CD14-positive monocyte (primary cell): ENCODE data around the gene AKIRIN1. TPM values are rescaled to one million over a fixed set of nuclear protein-coding genes. Genes with fewer than 3 reads are reported as not detected.

ENCODE experiments used
- DNase-seq, 3 donors: peaks; one replicate each; pipeline ENCODE4 v3.0.0-alpha.2; 2011 to 2022
- H2AFZ ChIP-seq: 2 replicates; pipeline ENCODE4 v1.6.0; 2012; ENCODE audit warnings: mild to moderate bottlenecking, low read depth, low read length, inconsistent platforms; ENCODE audit not compliant: insufficient read depth, poor library complexity, severe bottlenecking
- H3K27ac ChIP-seq, 2 donors: 1 replicate in 1 of 2; 2 replicates in 1 of 2; pipeline ENCODE4 v1.5.1; 2012 to 2013; ENCODE audit warnings: low read length in 2 of 2, control low read depth in 1 of 2, inconsistent platforms in 1 of 2, low read depth in 1 of 2, mild to moderate bottlenecking in 1 of 2
- H3K27me3 ChIP-seq, 2 donors: one replicate each; pipeline versions ENCODE4 v1.6.0 to v1.6.1; 2011 to 2013; ENCODE audit warnings: low read length in 2 of 2; ENCODE audit not compliant: control insufficient read depth in 2 of 2, insufficient read depth in 2 of 2
- H3K36me3 ChIP-seq, 2 donors: replicated peaks in 1 of 2; 1 replicate in 1 of 2; 2 replicates in 1 of 2; pipeline versions ENCODE4 v1.5.1 to v1.6.1; 2012 to 2013; ENCODE audit warnings: low read length in 2 of 2, control low read depth in 1 of 2, inconsistent platforms in 1 of 2, mild to moderate bottlenecking in 1 of 2; ENCODE audit not compliant: insufficient read depth in 2 of 2, control insufficient read depth in 1 of 2
- H3K4me1 ChIP-seq, 2 donors: 1 replicate in 1 of 2; 2 replicates in 1 of 2; pipeline versions ENCODE4 v1.5.1 to v1.6.1; 2012 to 2013; ENCODE audit warnings: low read length in 2 of 2, control low read depth in 1 of 2, inconsistent platforms in 1 of 2, mild to moderate bottlenecking in 1 of 2, moderate library complexity in 1 of 2; ENCODE audit not compliant: insufficient read depth in 2 of 2, control insufficient read depth in 1 of 2
- H3K4me2 ChIP-seq: replicated peaks from 2 replicates; pipeline ENCODE3; 2012; ENCODE audit warnings: low read length, moderate library complexity, mild to moderate bottlenecking; ENCODE audit not compliant: poor library complexity, severe bottlenecking; ENCODE audit errors: extremely low read depth
- H3K4me3 ChIP-seq, 3 experiments: fragments of 200-600 bp in 1 of 3; sonication (generic) in 1 of 3; replicated peaks in 1 of 3; 1 replicate in 2 of 3; 2 replicates in 1 of 3; pipeline ENCODE4 v1.5.1; 2011 to 2013; ENCODE audit warnings: low read length in 3 of 3, mild to moderate bottlenecking in 3 of 3, control low read depth in 2 of 3, low read depth in 2 of 3, inconsistent platforms in 1 of 3, moderate library complexity in 1 of 3
- H3K79me2 ChIP-seq: 2 replicates; pipeline ENCODE4 v1.6.0; 2012; ENCODE audit warnings: mild to moderate bottlenecking, control low read depth, inconsistent platforms, low read length, moderate library complexity; ENCODE audit not compliant: insufficient read depth
- H3K9ac ChIP-seq: 2 replicates; pipeline ENCODE4 v1.6.0; 2017; ENCODE audit warnings: low read length, mild to moderate bottlenecking; ENCODE audit not compliant: insufficient read depth, poor library complexity, severe bottlenecking
- H3K9me3 ChIP-seq, 2 donors: replicated peaks in 1 of 2; 1 replicate in 1 of 2; 2 replicates in 1 of 2; pipeline versions ENCODE4 v1.5.1 to v1.6.1; 2012 to 2013; ENCODE audit warnings: low read length in 2 of 2, control low read depth in 1 of 2; ENCODE audit not compliant: control insufficient read depth in 1 of 2, insufficient read depth in 1 of 2
- H4K20me1 ChIP-seq: 2 replicates; pipeline ENCODE4 v1.6.0; 2012; ENCODE audit warnings: mild to moderate bottlenecking, low read length, control low read depth, moderate library complexity; ENCODE audit not compliant: insufficient read depth
- H3K27ac Mint-ChIP-seq, 7 donors: one replicate each; pipeline ENCODE4 v1.8.0; 2020; ENCODE audit warnings: mild to moderate bottlenecking in 7 of 7, mixed read lengths in 7 of 7, moderate library complexity in 6 of 7, inconsistent platforms in 2 of 7
- H3K27me3 Mint-ChIP-seq, 3 donors: one replicate each; pipeline ENCODE4 v1.8.0; 2021 to 2022; ENCODE audit warnings: low read depth in 3 of 3, mild to moderate bottlenecking in 3 of 3, mixed read lengths in 3 of 3, moderate library complexity in 3 of 3, inconsistent platforms in 1 of 3
- H3K36me3 Mint-ChIP-seq, 2 donors: one replicate each; pipeline ENCODE4 v1.8.0; 2020; ENCODE audit warnings: mixed read lengths in 2 of 2, inconsistent platforms in 1 of 2, mild to moderate bottlenecking in 1 of 2
- H3K4me1 Mint-ChIP-seq: one replicate; pipeline ENCODE4 v1.8.0; 2020; ENCODE audit warnings: mild to moderate bottlenecking, mixed read lengths
- H3K4me3 Mint-ChIP-seq, 2 donors: one replicate each; pipeline ENCODE4 v1.8.0; 2020; ENCODE audit warnings: mild to moderate bottlenecking in 2 of 2, mixed read lengths in 2 of 2, moderate library complexity in 1 of 2
- H3K9me3 Mint-ChIP-seq, 7 donors: one replicate each; pipeline ENCODE4 v1.8.0; 2020 to 2022; ENCODE audit warnings: mixed read lengths in 7 of 7, mild to moderate bottlenecking in 6 of 7, moderate library complexity in 6 of 7, inconsistent platforms in 2 of 7
- WGBS: methylation state at CpG from one replicate; pipeline ENCODE4 v1.1.5; 2013; ENCODE audit warnings: missing lambda C conversion rate; ENCODE audit not compliant: insufficient coverage; 5-methylcytosine and 5-hydroxymethylcytosine counted together
- intact Hi-C, 2 donors: fragments of 100-400 bp; cut with micrococcal nuclease; formaldehyde crosslinking; loops; one replicate each; pipeline versions ENCODE4 v1.15.0 to v1.15.1; 2023
- polyA plus RNA-seq, 3 donors: library from polyadenylated mRNA; depleted of rRNA in 1 of 3; unstranded in 2 of 3; stranded (reverse) in 1 of 3; fragments of 300-500 nt in 2 of 3; fragments of >200 nt in 1 of 3; fragmentation: Illumina TruSeq in 2 of 3; gene quantifications; 1 replicate in 2 of 3; 2 replicates in 1 of 3; pipeline ENCODE4 v1.2.3, GENCODE V29; 2012 to 2021
- TF ChIP-seq, protein P1 (sequence below): fragments of 200-600 bp; IDR thresholded peaks from one replicate; pipeline ENCODE4 v1.8.0; 2022; ENCODE audit warnings: antibody characterized with exemption, mild to moderate bottlenecking

Gene AKIRIN1
- polyA plus RNA-seq, 3 donors = 41.8 to 61.0 (median 60.8) TPM

DNA sequence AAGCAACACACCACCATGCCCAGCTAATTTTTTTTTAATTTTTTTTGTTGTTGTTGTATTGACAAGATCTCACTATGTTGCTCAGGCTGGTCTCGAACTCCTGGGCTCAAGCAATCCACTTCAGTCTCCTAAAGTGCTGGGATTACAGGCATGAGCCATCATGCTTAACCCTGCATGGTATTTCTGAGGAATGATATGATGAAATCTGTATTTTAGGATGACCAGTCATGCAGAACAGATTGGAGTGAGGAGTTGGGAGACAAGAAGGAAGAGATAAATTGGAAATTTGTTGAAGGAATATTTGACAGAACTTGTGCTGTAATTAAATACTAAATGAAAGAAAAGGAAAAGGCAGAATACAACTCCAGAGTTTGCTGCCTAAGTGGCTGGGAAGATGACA lies 30.4 kb downstream of the AKIRIN1 start:
- Histone ChIP-seq H3K27ac (no peak overlapping the region), H4K20me1 (no peaks in the 10 kb centered on the region), H3K36me3 (no peaks in the 10 kb centered on the region), H3K4me2 (no peak overlapping the region), H3K27me3 (no peaks in the 10 kb centered on the region), H2AFZ (no peak overlapping the region), H3K4me3 (no peak overlapping the region), H3K4me1 (peaks cover 6% of the 10 kb centered on the region in 2 donors), H3K9ac (no peak overlapping the region), H3K9me3 (no peaks in the 10 kb centered on the region), H3K79me2 (no peaks in the 10 kb centered on the region)
- Mint-ChIP-seq H3K27ac (no peak overlapping the region), H3K9me3 (peaks cover 0 to 8% (median 2%) of the 10 kb centered on the region in 7 donors), H3K4me1 (peaks cover 7% of the 10 kb centered on the region), H3K4me3 (no peak overlapping the region), H3K36me3 (no peaks in the 10 kb centered on the region), H3K27me3 (peaks cover 2 to 7% (median 4%) of the 10 kb centered on the region in 3 donors)
- WGBS = no CpG with 5 or more reads among the region's 1 CpG
- TF ChIP-seq, protein P1, sequence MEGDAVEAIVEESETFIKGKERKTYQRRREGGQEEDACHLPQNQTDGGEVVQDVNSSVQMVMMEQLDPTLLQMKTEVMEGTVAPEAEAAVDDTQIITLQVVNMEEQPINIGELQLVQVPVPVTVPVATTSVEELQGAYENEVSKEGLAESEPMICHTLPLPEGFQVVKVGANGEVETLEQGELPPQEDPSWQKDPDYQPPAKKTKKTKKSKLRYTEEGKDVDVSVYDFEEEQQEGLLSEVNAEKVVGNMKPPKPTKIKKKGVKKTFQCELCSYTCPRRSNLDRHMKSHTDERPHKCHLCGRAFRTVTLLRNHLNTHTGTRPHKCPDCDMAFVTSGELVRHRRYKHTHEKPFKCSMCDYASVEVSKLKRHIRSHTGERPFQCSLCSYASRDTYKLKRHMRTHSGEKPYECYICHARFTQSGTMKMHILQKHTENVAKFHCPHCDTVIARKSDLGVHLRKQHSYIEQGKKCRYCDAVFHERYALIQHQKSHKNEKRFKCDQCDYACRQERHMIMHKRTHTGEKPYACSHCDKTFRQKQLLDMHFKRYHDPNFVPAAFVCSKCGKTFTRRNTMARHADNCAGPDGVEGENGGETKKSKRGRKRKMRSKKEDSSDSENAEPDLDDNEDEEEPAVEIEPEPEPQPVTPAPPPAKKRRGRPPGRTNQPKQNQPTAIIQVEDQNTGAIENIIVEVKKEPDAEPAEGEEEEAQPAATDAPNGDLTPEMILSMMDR = no peak
- intact Hi-C loops = no loop called here
- no peak for DNase-seq

DNA sequence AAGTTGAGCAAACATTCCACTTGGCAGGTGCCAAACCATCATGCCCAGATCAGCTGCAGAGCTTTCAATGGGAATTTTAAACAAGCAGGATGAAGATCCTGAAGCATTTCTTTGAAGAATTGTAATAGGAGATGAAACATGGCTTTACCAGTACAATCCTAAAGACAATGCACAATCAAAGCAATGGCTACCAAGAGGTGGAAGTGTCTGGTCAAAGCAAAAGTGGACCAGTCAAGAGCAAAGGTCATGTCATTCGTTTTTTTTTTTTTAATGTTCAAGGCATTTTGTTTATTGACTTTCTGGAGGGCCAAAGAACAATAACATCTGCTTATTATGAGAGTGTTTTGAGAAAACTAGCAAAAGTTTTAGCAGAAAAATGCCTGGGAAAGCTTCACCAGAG lies 32.1 kb downstream of the AKIRIN1 start:
- H3K4me3 Mint-ChIP-seq = no peak overlapping the region
- TF ChIP-seq, protein P1 = no peak
- H3K9me3 Mint-ChIP-seq = peaks cover 0 to 8% (median 3%) of the 10 kb centered on the region in 7 donors
- Histone ChIP-seq H3K9me3 (no peaks in the 10 kb centered on the region), H2AFZ (no peak overlapping the region), H3K27me3 (no peaks in the 10 kb centered on the region), H3K4me1 (peaks cover 11 to 12% of the 10 kb centered on the region in 2 donors), H3K4me3 (no peak overlapping the region), H3K9ac (no peak overlapping the region), H3K27ac (no peak overlapping the region), H4K20me1 (no peaks in the 10 kb centered on the region), H3K4me2 (no peak overlapping the region), H3K79me2 (peaks cover 11% of the 10 kb centered on the region), H3K36me3 (no peaks in the 10 kb centered on the region)
- DNase-seq = no peak
- intact Hi-C loops = no loop called here
- WGBS = 78% methylated on average over 1 of the region's 1 CpG
- H3K27me3 Mint-ChIP-seq = peaks cover 2 to 7% (median 2%) of the 10 kb centered on the region in 3 donors
- peaks cover 16% of the 10 kb centered on the region for H3K4me1 Mint-ChIP-seq
- H3K36me3 Mint-ChIP-seq = no peaks in the 10 kb centered on the region
- no peak overlapping the region for H3K27ac Mint-ChIP-seq
